Stimulated activated CD4-positive, alpha-beta T cell treated with anti-CD3 and anti-CD28 coated beads, TNF-alpha, amount 100 ng/mL, for 4 hours (primary cell): ENCODE results near the gene GAGE12G.
A peak's percentile ranks its signal among the peaks of the same experiment; 100 is the strongest.
"Not testable (repeated sequence)": the region's sequence is repeated elsewhere in the genome, so short reads cannot be mapped to it uniquely, and the experiment has no call there.

ENCODE experiments used
- DNase-seq, 3 experiments: peaks; one replicate each; pipeline ENCODE4 v3.0.0-alpha.2; 2020; ENCODE audit warnings: low read depth in 3 of 3

GAGE12G gene, protein sequence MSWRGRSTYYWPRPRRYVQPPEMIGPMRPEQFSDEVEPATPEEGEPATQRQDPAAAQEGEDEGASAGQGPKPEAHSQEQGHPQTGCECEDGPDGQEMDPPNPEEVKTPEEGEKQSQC

DNA sequence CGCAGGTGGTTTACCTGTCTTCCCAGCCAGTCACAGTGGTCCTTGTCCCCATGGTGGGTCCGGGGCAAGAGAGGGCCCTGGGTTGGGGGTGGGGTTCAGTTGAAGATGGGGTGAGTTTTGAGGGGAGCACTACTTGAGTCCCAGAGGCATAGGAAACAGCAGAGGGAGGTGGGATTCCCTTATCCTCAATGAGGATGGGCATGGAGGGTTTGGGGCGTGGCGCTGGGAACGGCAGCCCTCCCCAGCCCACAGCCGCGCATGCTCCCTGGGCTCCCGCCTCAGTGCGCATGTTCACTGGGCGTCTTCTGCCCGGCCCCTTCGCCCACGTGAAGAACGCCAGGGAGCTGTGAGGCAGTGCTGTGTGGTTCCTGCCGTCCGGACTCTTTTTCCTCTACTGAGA is at the start of gene GAGE12G:
GAGE12G (plus strand) TSS at position 301 of the 400 bp plus-strand sequence. CDS start 1,155 bp downstream, outside the sequence.
- DNase-seq, result not testable (repeated sequence)

DNA sequence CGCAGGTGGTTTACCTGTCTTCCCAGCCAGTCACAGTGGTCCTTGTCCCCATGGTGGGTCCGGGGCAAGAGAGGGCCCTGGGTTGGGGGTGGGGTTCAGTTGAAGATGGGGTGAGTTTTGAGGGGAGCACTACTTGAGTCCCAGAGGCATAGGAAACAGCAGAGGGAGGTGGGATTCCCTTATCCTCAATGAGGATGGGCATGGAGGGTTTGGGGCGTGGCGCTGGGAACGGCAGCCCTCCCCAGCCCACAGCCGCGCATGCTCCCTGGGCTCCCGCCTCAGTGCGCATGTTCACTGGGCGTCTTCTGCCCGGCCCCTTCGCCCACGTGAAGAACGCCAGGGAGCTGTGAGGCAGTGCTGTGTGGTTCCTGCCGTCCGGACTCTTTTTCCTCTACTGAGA is 38.3 kb upstream of the GAGE12G start, which contains the start of gene GAGE12C:
GAGE12C (plus strand) TSS at position 301 of the 400 bp plus-strand sequence. CDS start 1,155 bp downstream, outside the sequence.
- not testable (repeated sequence) for DNase-seq

DNA sequence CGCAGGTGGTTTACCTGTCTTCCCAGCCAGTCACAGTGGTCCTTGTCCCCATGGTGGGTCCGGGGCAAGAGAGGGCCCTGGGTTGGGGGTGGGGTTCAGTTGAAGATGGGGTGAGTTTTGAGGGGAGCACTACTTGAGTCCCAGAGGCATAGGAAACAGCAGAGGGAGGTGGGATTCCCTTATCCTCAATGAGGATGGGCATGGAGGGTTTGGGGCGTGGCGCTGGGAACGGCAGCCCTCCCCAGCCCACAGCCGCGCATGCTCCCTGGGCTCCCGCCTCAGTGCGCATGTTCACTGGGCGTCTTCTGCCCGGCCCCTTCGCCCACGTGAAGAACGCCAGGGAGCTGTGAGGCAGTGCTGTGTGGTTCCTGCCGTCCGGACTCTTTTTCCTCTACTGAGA is 28.8 kb upstream of the GAGE12G start, which contains the start of gene GAGE12D:
GAGE12D (plus strand) TSS at position 301 of the 400 bp plus-strand sequence. CDS start 1,155 bp downstream, outside the sequence.
- not testable (repeated sequence) for DNase-seq

DNA sequence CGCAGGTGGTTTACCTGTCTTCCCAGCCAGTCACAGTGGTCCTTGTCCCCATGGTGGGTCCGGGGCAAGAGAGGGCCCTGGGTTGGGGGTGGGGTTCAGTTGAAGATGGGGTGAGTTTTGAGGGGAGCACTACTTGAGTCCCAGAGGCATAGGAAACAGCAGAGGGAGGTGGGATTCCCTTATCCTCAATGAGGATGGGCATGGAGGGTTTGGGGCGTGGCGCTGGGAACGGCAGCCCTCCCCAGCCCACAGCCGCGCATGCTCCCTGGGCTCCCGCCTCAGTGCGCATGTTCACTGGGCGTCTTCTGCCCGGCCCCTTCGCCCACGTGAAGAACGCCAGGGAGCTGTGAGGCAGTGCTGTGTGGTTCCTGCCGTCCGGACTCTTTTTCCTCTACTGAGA is 19.2 kb upstream of the GAGE12G start, which contains the start of gene GAGE12E:
GAGE12E (plus strand) TSS at position 301 of the 400 bp plus-strand sequence. CDS start 1,155 bp downstream, outside the sequence.
- not testable (repeated sequence) for DNase-seq

DNA sequence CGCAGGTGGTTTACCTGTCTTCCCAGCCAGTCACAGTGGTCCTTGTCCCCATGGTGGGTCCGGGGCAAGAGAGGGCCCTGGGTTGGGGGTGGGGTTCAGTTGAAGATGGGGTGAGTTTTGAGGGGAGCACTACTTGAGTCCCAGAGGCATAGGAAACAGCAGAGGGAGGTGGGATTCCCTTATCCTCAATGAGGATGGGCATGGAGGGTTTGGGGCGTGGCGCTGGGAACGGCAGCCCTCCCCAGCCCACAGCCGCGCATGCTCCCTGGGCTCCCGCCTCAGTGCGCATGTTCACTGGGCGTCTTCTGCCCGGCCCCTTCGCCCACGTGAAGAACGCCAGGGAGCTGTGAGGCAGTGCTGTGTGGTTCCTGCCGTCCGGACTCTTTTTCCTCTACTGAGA is 9.7 kb upstream of the GAGE12G start, which contains the start of gene GAGE12F:
GAGE12F (plus strand) TSS at position 301 of the 400 bp plus-strand sequence. CDS start 1,155 bp downstream, outside the sequence.
- DNase-seq, result not testable (repeated sequence)

DNA sequence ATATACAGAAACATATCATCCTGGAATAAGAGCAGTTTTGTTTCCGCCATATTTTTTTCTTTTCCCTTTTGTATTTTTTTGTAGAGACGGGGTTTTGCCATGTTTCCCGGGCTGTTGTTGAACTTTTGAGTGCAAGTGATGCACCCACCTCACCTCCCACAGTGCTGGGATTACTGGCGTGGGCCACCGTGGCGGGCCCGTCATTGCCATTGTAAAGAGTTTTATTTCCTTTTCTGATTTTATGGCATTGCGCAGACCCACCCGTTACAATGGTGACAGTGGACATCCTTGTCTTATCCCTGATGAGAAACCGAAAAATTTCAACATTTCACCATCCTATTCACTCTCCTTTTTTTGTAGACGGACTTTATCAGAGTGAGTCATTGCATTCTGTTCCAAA is 1.5 kb upstream of the GAGE12G start:
- not testable (repeated sequence) for DNase-seq

DNA sequence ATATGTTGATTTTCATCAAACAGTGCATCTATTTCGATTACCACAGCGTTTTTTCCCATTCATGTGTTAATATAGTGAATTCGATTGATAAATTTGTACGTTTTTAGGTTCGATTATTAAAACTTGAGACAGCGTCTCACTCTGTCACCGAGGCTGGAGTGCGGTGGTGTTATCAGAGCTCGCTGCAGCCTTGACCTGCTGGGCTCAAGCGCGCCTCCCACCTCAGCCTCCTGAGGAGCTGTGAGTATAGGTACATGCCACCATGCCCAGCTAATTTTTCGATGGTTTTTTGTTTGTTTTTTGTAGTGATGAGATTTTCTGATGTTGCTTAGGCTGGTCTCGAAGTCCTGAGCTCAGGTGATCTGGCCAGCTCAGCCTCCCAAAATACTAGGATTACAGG is 1.0 kb upstream of the GAGE12G start:
- not testable (repeated sequence) for DNase-seq

DNA sequence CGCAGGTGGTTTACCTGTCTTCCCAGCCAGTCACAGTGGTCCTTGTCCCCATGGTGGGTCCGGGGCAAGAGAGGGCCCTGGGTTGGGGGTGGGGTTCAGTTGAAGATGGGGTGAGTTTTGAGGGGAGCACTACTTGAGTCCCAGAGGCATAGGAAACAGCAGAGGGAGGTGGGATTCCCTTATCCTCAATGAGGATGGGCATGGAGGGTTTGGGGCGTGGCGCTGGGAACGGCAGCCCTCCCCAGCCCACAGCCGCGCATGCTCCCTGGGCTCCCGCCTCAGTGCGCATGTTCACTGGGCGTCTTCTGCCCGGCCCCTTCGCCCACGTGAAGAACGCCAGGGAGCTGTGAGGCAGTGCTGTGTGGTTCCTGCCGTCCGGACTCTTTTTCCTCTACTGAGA is 9.4 kb downstream of the GAGE12G start, which contains the start of gene GAGE12H:
GAGE12H (plus strand) TSS at position 301 of the 400 bp plus-strand sequence. CDS start 1,155 bp downstream, outside the sequence.
- DNase-seq, result not testable (repeated sequence)

DNA sequence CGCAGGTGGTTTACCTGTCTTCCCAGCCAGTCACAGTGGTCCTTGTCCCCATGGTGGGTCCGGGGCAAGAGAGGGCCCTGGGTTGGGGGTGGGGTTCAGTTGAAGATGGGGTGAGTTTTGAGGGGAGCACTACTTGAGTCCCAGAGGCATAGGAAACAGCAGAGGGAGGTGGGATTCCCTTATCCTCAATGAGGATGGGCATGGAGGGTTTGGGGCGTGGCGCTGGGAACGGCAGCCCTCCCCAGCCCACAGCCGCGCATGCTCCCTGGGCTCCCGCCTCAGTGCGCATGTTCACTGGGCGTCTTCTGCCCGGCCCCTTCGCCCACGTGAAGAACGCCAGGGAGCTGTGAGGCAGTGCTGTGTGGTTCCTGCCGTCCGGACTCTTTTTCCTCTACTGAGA is 19.0 kb downstream of the GAGE12G start, which contains the start of gene GAGE2A:
GAGE2A (plus strand) TSS at position 301 of the 400 bp plus-strand sequence. CDS start 1,155 bp downstream, outside the sequence.
- DNase-seq, result not testable (repeated sequence)

DNA sequence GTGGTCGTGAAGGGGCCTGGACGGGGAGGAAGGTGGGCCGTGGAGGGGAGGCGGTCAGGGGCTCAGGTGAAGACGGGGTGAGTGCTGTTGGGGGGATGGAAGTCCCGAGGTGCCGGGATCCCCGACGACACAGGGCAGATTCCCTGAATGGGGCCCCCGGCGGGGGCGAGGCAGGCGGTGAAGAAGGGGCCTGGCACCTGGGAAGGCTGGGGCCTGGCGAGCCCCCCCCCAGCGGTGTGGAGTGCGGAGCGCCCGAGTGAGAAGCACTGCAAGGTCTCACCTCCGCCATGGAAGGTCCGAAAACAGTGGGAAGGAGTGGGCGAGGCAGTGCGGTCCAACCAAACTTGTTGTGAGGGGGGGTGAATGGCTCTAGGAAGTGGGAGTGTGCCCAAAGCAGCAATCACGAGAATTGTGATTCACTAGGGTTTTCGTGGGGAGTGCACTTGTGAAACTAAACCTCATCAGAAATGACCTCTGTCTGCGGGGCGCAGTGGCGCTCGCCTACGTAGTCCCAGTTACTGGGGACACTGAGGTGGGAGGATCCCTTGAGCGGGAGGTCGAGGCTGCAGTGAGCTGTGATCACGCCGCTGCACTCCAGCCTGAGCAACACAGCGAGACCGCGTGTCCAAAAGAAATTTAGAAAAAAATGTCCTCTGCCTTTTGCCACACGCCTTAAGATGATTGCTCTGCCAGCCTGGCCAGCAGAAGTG is 19.7 kb downstream of the GAGE12G start:
- peak in 1 of 3 experiments; percentile 0 for DNase-seq

DNA sequence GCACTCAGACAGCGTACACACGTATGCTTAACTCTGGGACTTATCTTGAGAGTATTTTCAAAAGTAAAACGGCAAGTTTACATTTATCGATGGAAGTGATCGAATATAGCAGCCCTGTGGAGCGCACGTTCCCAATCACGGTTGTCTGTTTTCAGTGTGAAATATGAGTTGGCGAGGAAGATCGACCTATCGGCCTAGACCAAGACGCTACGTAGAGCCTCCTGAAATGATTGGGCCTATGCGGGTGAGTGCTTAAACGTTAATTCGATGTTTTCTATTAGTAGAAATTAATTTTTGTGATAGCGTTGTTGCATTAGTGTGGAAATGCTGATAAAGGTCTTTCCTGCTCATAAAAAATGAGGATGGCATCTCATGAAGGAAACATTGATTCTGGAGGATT is 20.3 kb downstream of the GAGE12G start:
- not testable (repeated sequence) for DNase-seq

DNA sequence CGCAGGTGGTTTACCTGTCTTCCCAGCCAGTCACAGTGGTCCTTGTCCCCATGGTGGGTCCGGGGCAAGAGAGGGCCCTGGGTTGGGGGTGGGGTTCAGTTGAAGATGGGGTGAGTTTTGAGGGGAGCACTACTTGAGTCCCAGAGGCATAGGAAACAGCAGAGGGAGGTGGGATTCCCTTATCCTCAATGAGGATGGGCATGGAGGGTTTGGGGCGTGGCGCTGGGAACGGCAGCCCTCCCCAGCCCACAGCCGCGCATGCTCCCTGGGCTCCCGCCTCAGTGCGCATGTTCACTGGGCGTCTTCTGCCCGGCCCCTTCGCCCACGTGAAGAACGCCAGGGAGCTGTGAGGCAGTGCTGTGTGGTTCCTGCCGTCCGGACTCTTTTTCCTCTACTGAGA is 28.5 kb downstream of the GAGE12G start, which contains the start of gene GAGE1:
GAGE1 (plus strand) TSS at position 301 of the 400 bp plus-strand sequence. CDS start 1,155 bp downstream, outside the sequence.
- DNase-seq, result not testable (repeated sequence)

DNA sequence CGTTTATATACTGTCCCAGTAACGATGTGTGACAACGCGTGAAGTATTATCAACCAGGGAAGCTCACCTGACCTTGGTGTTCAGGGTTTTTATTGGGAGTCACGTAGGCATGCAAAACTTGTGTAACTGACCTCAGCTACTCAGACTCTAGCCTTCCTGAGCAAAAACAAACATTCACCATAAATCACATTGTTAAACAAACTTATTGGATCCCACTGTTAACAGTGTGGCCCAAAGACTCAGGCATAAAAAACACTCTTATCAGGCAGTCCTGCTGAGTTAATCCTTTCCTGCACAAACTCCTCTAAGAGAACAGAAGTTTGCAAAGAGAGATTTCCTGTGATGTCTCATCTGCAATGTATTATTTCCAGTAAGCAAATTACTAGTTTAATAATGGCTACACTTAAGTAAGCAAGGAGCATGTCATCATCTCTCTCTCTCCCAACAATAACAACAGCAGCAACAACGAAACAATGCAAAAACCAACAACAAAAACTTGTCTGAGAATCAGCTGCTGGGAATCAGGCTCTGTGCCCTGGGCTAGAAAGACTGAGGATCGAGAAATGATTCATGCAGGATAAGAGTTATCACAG is 40.6 kb downstream of the GAGE12G start:
- no peak for DNase-seq

DNA sequence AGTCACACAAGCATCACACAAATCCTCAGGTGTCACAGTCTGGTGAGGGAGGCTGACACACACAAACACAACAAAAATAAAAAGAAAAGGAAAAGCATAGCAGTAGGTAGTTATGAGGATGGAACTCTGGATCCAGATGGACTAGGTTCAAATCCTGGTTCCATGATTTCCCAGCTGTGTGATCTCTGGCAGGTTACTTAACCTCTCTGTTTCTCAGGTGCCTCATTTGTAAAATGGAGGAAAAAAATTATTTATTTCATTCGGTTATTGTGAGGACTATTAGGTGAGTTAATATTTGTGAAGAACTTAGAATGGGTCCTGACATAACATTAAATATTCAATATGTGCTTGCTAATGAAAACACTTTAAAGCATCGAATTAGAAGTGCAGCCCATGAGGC is 48.4 kb downstream of the GAGE12G start:
- DNase-seq, result no peak
